ENCODE measurements around the gene NEU2. TPM values are rescaled to one million over a fixed set of nuclear protein-coding genes. Genes with fewer than 3 reads are reported as not detected.
"Not testable (repeated sequence)": the region's sequence is repeated elsewhere in the genome, so short reads cannot be mapped to it uniquely, and the experiment has no call there.

The NEU2 gene
- total RNA-seq, 1 donor: not detected

DNA sequence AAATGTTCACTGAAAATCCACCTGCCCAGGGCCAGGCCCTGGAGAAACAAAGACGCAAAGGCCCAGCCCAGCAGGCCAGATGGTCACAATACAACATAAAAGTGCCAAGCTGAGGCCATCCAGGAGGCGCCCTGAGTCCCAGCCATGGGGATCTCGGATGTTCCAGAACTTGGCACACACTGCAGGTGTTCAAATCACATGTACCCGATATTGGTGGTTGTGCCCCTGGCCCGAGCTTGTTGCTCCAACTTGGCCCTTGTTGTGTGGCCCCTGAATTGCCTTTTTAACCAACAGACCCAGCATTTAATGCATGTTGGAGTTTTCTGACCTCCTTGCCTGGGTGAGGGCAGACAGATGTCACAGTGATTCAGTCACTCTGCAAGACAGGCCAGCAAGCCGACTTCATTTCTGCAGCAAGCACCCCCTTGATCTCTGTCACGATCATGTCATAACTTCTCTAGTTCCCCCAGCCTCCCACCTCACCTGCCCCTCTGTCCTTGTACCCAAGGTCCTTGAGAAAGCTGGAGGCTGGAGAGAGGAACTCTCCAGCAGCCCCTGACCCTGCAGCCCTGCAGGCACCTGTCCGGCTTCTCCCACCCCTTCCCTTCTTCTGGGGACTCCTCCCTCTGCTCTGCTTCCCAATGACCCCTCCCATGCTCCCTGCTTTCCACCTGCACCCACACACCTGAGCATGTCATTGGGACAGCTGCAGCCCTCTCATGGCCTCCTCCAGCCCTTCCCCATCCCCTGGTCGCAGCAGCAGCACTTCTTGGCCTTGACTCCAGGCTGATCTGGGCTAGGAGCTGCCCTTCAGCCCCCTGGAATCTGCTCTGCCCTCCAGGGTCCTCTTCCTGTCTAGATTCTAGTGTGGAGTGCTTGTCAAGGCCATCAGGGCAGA is 28.6 kb upstream of the NEU2 start:
- no peaks in the 10 kb centered on the region for H3K9me3 ChIP-seq (ENCODE audit: low read depth, low read length)
- no peaks in the 10 kb centered on the region for H3K4me1 ChIP-seq (ENCODE audit: insufficient read depth, low read length)
- H3K27me3 ChIP-seq (ENCODE audit: insufficient read depth, low read length): no peaks in the 10 kb centered on the region
- no peak overlapping the region for H3K4me3 ChIP-seq (ENCODE audit: low read length)

DNA sequence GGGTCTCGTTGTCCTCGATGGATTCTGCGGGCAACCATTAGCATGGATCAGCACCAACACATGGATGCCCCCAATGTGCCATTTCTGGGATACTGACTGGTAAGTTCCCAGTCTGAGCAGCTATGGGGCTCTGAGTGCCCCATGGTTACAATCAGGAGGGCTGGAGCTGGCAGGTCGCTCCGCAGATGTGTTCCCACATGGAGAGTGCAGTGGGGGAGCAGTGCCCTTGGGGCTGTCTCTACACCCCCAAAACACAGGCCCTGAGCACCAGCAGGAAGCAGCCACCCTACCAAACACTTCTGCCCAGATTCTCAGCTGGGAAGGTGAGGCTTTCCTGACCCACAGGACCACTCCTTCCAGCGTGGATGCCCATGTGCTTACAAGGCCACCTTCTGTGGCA is 27.4 kb upstream of the NEU2 start:
- Histone ChIP-seq H3K4me3 (ENCODE audit: low read length) (no peak overlapping the region), H3K4me1 (ENCODE audit: insufficient read depth, low read length) (no peaks in the 10 kb centered on the region), H3K9me3 (ENCODE audit: low read depth, low read length) (no peaks in the 10 kb centered on the region), H3K27me3 (ENCODE audit: insufficient read depth, low read length) (no peaks in the 10 kb centered on the region)

- Histone ChIP-seq H3K4me1 (ENCODE audit: insufficient read depth, low read length) (no peaks in the 10 kb centered on the region), H3K9me3 (ENCODE audit: low read depth, low read length) (no peaks in the 10 kb centered on the region), H3K4me3 (ENCODE audit: low read length) (no peak overlapping the region), H3K27me3 (ENCODE audit: insufficient read depth, low read length) (no peaks in the 10 kb centered on the region)
Observed at GRCh38 chr2:233006648-233007047, 25.8 kb upstream of the NEU2 start.

DNA sequence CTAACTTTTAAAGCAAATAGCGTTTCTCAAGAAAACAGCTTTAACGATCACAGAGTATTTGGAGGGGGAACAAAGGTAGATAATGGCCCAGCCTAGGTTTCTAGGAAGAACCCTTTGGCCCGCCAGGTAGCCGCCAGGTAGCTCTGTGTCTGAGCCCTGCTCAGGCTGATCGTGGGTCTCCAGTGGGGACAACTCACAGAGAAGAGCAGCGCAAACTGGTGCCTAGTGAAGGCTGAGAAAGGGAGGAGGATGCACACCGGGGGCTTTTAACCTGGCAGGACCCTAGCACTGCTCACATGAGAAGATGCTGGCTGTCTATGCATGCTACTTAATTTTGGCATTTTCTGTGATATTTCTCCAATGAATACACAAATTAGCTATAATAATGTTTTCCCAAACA is 25.2 kb upstream of the NEU2 start:
- no peaks in the 10 kb centered on the region for H3K9me3 ChIP-seq (ENCODE audit: low read depth, low read length)
- no peak overlapping the region for H3K4me3 ChIP-seq (ENCODE audit: low read length)
- H3K27me3 ChIP-seq (ENCODE audit: insufficient read depth, low read length): no peaks in the 10 kb centered on the region

GRCh38 chr2:233007739-233008138 is 24.7 kb upstream of the NEU2 start:
- peaks cover 4% of the 10 kb centered on the region for H3K4me1 ChIP-seq (ENCODE audit: insufficient read depth, low read length)
- H3K4me3 ChIP-seq (ENCODE audit: low read length): no peak overlapping the region
- no peaks in the 10 kb centered on the region for H3K27me3 ChIP-seq (ENCODE audit: insufficient read depth, low read length)
- no peaks in the 10 kb centered on the region for H3K9me3 ChIP-seq (ENCODE audit: low read depth, low read length)

More for the DNA sequence above, 25.2 kb upstream of the NEU2 start:
- H3K4me1 ChIP-seq (ENCODE audit: insufficient read depth, low read length): peaks cover 3% of the 10 kb centered on the region

GRCh38 chr2:233009661-233010060 is 22.8 kb upstream of the NEU2 start:
- H3K4me3 ChIP-seq (ENCODE audit: low read length): no peak overlapping the region
- H3K4me1 ChIP-seq (ENCODE audit: insufficient read depth, low read length): peaks cover 4% of the 10 kb centered on the region
- H3K9me3 ChIP-seq (ENCODE audit: low read depth, low read length): no peaks in the 10 kb centered on the region
- H3K27me3 ChIP-seq (ENCODE audit: insufficient read depth, low read length): no peaks in the 10 kb centered on the region

DNA sequence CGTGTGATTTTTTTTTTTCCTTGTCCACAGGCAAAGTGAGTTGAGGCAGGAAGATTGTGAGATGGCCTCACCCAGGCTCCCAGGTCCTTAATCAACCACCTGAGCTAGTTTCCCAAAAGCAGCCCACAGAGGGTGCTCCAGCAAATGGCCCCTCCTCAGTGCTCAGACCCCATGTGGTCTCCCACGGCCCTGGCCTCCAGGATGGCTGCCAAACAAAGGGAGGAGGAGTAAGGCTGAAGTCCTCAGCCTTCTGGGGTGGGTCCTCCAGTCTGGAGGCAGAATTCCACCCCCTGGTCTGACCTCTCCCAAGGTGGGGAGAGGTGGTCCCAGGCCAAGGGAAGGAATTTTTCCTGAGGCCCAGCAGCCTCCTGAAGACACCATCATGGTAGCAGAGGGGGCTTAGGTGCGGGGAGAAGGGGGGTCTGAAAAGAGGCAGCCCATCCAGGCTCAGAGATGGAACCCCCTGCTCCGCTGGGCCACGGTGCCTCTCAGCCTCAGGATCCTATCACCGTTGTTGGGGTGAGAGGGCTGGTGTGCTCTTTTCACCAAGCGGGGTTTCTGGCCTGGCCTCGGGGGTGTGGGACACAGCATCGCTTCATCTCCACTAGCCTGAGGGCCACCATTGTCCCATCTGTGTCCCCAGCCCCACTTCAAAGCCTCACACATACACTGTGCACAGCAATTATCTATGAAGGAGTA is 21.8 kb upstream of the NEU2 start:
- H3K27me3 ChIP-seq (ENCODE audit: insufficient read depth, low read length): no peaks in the 10 kb centered on the region
- H3K4me1 ChIP-seq (ENCODE audit: insufficient read depth, low read length): peaks cover 4% of the 10 kb centered on the region
- H3K9me3 ChIP-seq (ENCODE audit: low read depth, low read length): no peaks in the 10 kb centered on the region
- H3K4me3 ChIP-seq (ENCODE audit: low read length): no peak overlapping the region

DNA sequence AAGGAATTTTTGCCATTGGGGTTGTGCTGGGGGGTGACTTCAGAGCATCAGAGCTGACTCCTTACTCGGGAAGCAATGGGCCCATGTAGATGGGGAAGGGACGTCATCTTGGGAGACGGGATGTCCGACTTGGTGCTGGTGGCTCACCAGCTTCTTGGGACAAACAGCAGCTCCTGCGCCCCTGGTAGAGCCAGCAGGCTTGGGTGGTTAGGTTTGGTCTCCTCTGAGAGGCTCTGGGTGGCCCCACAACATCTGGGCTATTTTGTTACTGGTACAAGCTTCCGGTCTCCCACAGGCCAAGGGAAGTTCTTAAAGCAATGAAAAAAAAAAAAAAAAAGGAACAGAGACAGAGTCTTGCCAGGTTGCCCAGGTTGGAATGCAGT is 21.2 kb upstream of the NEU2 start:
- Histone ChIP-seq H3K4me3 (ENCODE audit: low read length) (no peak overlapping the region), H3K4me1 (ENCODE audit: insufficient read depth, low read length) (peaks cover 4% of the 10 kb centered on the region), H3K27me3 (ENCODE audit: insufficient read depth, low read length) (no peaks in the 10 kb centered on the region), H3K9me3 (ENCODE audit: low read depth, low read length) (no peaks in the 10 kb centered on the region)

DNA sequence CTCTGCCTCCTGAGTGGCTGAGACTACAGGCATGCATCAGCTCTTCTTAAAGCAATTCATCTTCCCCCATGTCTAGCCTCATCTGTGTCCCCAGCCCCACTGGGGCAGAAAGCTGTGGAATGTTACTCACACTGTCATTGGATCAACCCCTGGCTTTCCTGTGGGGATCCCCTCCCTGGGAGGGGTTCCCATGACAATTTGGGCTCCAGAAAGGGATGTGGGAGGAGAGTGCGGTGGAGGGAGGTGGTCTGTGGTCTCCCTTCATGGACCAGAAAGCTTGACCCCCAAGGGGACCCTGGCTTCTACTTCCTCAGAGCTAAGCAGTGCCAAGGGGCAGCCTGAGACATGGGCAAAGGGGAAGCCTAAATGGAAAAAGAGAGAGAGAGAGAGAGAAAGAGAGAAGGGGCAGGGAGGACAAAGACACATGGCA is 20.8 kb upstream of the NEU2 start:
- no peaks in the 10 kb centered on the region for H3K27me3 ChIP-seq (ENCODE audit: insufficient read depth, low read length)
- no peaks in the 10 kb centered on the region for H3K9me3 ChIP-seq (ENCODE audit: low read depth, low read length)
- no peak overlapping the region for H3K4me3 ChIP-seq (ENCODE audit: low read length)
- H3K4me1 ChIP-seq (ENCODE audit: insufficient read depth, low read length): peaks cover 4% of the 10 kb centered on the region

DNA sequence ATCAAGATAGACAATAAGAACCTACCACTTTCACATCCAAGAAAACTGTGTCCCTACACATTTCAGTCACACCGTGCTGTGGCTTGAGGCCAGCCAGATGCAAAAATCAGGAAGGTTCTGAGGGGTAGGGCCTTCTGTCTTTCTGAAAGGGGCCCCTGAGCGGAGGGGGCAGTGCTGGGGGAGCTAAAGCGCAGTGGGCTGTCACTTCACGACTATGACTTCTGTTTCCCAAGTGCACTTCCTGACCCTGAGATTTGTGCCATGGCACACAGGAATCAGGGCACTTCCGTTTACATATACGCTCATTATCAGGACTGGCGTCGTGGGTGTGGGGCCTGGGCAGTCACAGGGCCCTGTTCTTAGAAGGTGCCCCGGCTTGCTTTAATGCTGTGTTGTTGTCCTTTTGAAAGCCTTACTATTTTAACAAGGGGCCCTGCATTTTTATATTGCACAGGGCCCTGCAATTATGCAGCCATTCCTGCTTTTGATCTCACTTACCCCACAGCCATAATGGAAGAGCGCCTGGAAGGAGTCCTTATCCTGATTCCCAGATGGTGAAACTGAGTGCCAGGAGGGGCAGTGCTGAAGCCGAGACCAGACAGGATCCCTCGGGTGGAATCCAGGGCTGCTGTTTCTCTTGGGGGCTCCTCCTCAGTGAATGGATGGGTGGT is 20.0 kb upstream of the NEU2 start:
- H3K4me3 ChIP-seq (ENCODE audit: low read length): no peak overlapping the region
- peaks cover 4% of the 10 kb centered on the region for H3K4me1 ChIP-seq (ENCODE audit: insufficient read depth, low read length)
- H3K9me3 ChIP-seq (ENCODE audit: low read depth, low read length): no peaks in the 10 kb centered on the region
- no peaks in the 10 kb centered on the region for H3K27me3 ChIP-seq (ENCODE audit: insufficient read depth, low read length)

- Histone ChIP-seq H3K27me3 (ENCODE audit: insufficient read depth, low read length) (no peaks in the 10 kb centered on the region), H3K9me3 (ENCODE audit: low read depth, low read length) (no peaks in the 10 kb centered on the region), H3K4me3 (ENCODE audit: low read length) (no peak within 1 kb of the TSS), H3K4me1 (ENCODE audit: insufficient read depth, low read length) (peaks cover 4% of the 10 kb centered on the region)
Observed at GRCh38 chr2:233013027-233013461, 19.4 kb upstream of the NEU2 start, which contains the start of gene NGEF. Gene NGEF, minus strand, starts transcription at chr2:233013256. Its CDS starts 38,366 bp downstream, at chr2:232974890.

GRCh38 chr2:233013650-233014049 is 18.8 kb upstream of the NEU2 start:
- Histone ChIP-seq H3K27me3 (ENCODE audit: insufficient read depth, low read length) (no peaks in the 10 kb centered on the region), H3K4me3 (ENCODE audit: low read length) (no peak overlapping the region), H3K4me1 (ENCODE audit: insufficient read depth, low read length) (peaks cover 4% of the 10 kb centered on the region), H3K9me3 (ENCODE audit: low read depth, low read length) (no peaks in the 10 kb centered on the region)

- H3K4me1 ChIP-seq (ENCODE audit: insufficient read depth, low read length): peaks cover 4% of the 10 kb centered on the region
- H3K4me3 ChIP-seq (ENCODE audit: low read length): no peak overlapping the region
- no peaks in the 10 kb centered on the region for H3K9me3 ChIP-seq (ENCODE audit: low read depth, low read length)
- H3K27me3 ChIP-seq (ENCODE audit: insufficient read depth, low read length): no peaks in the 10 kb centered on the region
Observed at GRCh38 chr2:233015019-233015645, 17.3 kb upstream of the NEU2 start.

DNA sequence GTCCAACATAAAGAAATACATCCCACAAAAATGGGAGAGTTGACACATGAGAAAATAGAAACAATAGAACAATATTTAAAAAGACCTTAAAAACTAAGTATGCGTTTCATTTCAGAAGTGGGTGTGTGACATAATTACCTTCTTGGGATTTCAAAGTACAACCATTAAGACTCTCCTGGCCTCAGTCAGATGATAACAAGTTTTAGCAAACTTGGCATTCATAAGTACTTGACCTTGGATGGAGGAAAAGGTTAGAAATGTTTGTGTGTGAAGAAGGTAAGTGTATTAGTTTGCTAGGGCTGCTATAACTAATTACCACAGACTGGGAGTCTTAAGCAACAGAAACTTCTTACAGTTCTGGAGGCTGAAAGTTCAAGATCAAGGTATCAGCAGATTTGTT is 14.5 kb upstream of the NEU2 start:
- Histone ChIP-seq H3K9me3 (ENCODE audit: low read depth, low read length) (no peaks in the 10 kb centered on the region), H3K4me3 (ENCODE audit: low read length) (no peak overlapping the region), H3K27me3 (ENCODE audit: insufficient read depth, low read length) (no peaks in the 10 kb centered on the region), H3K4me1 (ENCODE audit: insufficient read depth, low read length) (no peaks in the 10 kb centered on the region)

GRCh38 chr2:233019610-233020009 is 12.9 kb upstream of the NEU2 start:
- H3K9me3 ChIP-seq (ENCODE audit: low read depth, low read length); H3K4me3 ChIP-seq (ENCODE audit: low read length); H3K27me3 ChIP-seq (ENCODE audit: insufficient read depth, low read length); H3K4me1 ChIP-seq (ENCODE audit: insufficient read depth, low read length): not testable (repeated sequence)
